HL-60 (cell line): ENCODE measurements around the gene CHP2.

Experiments used
- DNase-seq, 2 experiments: peaks; one replicate each; pipeline ENCODE4 v3.0.0-alpha.2; 2010 to 2020; ENCODE audit warnings: low read depth in 1 of 2, low spot score in 1 of 2
- H3K27ac ChIP-seq: fragments of 250-450 bp; sonication (Bioruptor Pico); replicated peaks from 2 replicates; pipeline ENCODE4 v1.5.1; 2020; ENCODE audit warnings: mild to moderate bottlenecking, moderate library complexity
- H3K27me3 ChIP-seq: fragments of 250-450 bp; sonication (Bioruptor Pico); 2 replicates; pipeline ENCODE4 v1.5.1; 2021; ENCODE audit warnings: mild to moderate bottlenecking, moderate library complexity; ENCODE audit not compliant: insufficient read depth, poor library complexity, severe bottlenecking
- H3K4me3 ChIP-seq: replicated peaks from 2 replicates; pipeline ENCODE4 v1.5.1; 2011; ENCODE audit warnings: mild to moderate bottlenecking, control low read depth, low read length; ENCODE audit not compliant: insufficient read depth
- GABPA ChIP-seq: IDR thresholded peaks from 2 replicates; pipeline ENCODE4 v1.6.1; 2012; ENCODE audit warnings: low read depth
- POLR2AphosphoS5 ChIP-seq: IDR thresholded peaks from 2 replicates; pipeline ENCODE4 v1.6.1; 2012; ENCODE audit warnings: low read depth
- SPI1 ChIP-seq: IDR thresholded peaks from 2 replicates; pipeline ENCODE4 v1.6.1; 2012; ENCODE audit warnings: low read depth, mild to moderate bottlenecking, borderline replicate concordance
- TF ChIP-seq, protein P1 (sequence below): IDR thresholded peaks from 2 replicates; pipeline ENCODE4 v1.6.1; 2012; ENCODE audit warnings: low read depth; ENCODE audit not compliant: insufficient replicate concordance
- TF ChIP-seq, protein P2 (sequence below): IDR thresholded peaks from one replicate; pipeline ENCODE4 v1.5.1; 2011; ENCODE audit warnings: low read length, control low read depth, inconsistent platforms; ENCODE audit not compliant: insufficient read depth

Gene CHP2

GRCh38 chr16:23724096-23724784 lies 30.6 kb upstream of the CHP2 start:
- DNase-seq, result no peak
- no peaks in the 10 kb centered on the region for H3K27me3 ChIP-seq
- TF ChIP-seq SPI1 (no peak), GABPA (no peak), POLR2AphosphoS5 (no peak)
- TF ChIP-seq, protein P1, sequence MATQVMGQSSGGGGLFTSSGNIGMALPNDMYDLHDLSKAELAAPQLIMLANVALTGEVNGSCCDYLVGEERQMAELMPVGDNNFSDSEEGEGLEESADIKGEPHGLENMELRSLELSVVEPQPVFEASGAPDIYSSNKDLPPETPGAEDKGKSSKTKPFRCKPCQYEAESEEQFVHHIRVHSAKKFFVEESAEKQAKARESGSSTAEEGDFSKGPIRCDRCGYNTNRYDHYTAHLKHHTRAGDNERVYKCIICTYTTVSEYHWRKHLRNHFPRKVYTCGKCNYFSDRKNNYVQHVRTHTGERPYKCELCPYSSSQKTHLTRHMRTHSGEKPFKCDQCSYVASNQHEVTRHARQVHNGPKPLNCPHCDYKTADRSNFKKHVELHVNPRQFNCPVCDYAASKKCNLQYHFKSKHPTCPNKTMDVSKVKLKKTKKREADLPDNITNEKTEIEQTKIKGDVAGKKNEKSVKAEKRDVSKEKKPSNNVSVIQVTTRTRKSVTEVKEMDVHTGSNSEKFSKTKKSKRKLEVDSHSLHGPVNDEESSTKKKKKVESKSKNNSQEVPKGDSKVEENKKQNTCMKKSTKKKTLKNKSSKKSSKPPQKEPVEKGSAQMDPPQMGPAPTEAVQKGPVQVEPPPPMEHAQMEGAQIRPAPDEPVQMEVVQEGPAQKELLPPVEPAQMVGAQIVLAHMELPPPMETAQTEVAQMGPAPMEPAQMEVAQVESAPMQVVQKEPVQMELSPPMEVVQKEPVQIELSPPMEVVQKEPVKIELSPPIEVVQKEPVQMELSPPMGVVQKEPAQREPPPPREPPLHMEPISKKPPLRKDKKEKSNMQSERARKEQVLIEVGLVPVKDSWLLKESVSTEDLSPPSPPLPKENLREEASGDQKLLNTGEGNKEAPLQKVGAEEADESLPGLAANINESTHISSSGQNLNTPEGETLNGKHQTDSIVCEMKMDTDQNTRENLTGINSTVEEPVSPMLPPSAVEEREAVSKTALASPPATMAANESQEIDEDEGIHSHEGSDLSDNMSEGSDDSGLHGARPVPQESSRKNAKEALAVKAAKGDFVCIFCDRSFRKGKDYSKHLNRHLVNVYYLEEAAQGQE, result no peak
- TF ChIP-seq, protein P2, sequence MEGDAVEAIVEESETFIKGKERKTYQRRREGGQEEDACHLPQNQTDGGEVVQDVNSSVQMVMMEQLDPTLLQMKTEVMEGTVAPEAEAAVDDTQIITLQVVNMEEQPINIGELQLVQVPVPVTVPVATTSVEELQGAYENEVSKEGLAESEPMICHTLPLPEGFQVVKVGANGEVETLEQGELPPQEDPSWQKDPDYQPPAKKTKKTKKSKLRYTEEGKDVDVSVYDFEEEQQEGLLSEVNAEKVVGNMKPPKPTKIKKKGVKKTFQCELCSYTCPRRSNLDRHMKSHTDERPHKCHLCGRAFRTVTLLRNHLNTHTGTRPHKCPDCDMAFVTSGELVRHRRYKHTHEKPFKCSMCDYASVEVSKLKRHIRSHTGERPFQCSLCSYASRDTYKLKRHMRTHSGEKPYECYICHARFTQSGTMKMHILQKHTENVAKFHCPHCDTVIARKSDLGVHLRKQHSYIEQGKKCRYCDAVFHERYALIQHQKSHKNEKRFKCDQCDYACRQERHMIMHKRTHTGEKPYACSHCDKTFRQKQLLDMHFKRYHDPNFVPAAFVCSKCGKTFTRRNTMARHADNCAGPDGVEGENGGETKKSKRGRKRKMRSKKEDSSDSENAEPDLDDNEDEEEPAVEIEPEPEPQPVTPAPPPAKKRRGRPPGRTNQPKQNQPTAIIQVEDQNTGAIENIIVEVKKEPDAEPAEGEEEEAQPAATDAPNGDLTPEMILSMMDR, result no peak
- no peak overlapping the region for H3K27ac ChIP-seq
- no peak overlapping the region for H3K4me3 ChIP-seq

- Histone ChIP-seq H3K4me3 (no peak overlapping the region), H3K27ac (no peak overlapping the region), H3K27me3 (no peaks in the 10 kb centered on the region)
- no peak for DNase-seq
- TF ChIP-seq SPI1 (no peak), GABPA (no peak), POLR2AphosphoS5 (no peak)
- TF ChIP-seq, protein P1, result no peak
- TF ChIP-seq, protein P2, result no peak
Measured at GRCh38 chr16:23724785-23725131, 30.1 kb upstream of the CHP2 start.

DNA sequence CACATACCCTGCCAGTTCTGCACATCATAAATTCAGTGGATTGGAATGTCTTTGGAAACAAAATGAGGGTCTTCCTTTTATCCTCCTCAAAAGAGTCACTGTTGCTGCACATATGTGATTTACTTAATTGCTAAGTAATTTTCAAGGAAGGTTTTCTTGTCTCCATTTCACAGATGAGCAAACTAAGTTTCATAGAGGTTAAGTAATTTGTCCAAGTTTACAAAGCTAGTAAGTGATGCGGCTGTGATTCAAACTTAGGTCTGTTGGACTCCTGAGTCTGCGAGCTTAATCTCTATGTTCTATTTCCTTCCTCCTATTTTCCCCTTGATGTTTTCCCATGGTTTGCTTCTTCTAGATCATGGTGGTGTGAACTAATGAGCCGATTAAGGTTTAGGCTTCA lies 28.1 kb upstream of the CHP2 start:
- H3K27ac ChIP-seq, result no peak overlapping the region
- H3K27me3 ChIP-seq, result no peaks in the 10 kb centered on the region
- no peak for TF ChIP-seq POLR2AphosphoS5
- no peak for TF ChIP-seq SPI1
- TF ChIP-seq GABPA, result no peak
- TF ChIP-seq, protein P1, result no peak
- TF ChIP-seq, protein P2, result no peak
- no peak overlapping the region for H3K4me3 ChIP-seq
- no peak for DNase-seq
